NOMO-1 treated with dmso at 0.1 percent for 144 hours (cell line): ENCODE data around the gene NFKB1.
"Not testable (repeated sequence)": the region's sequence is repeated elsewhere in the genome, so short reads cannot be mapped to it uniquely, and the experiment has no call there.

ENCODE experiments used
- DNase-seq: peaks from one replicate; lab custom pipeline; 2025; ENCODE audit not compliant: unreplicated experiment; lab: John Stamatoyannopoulos, UW

The NFKB1 gene

DNA sequence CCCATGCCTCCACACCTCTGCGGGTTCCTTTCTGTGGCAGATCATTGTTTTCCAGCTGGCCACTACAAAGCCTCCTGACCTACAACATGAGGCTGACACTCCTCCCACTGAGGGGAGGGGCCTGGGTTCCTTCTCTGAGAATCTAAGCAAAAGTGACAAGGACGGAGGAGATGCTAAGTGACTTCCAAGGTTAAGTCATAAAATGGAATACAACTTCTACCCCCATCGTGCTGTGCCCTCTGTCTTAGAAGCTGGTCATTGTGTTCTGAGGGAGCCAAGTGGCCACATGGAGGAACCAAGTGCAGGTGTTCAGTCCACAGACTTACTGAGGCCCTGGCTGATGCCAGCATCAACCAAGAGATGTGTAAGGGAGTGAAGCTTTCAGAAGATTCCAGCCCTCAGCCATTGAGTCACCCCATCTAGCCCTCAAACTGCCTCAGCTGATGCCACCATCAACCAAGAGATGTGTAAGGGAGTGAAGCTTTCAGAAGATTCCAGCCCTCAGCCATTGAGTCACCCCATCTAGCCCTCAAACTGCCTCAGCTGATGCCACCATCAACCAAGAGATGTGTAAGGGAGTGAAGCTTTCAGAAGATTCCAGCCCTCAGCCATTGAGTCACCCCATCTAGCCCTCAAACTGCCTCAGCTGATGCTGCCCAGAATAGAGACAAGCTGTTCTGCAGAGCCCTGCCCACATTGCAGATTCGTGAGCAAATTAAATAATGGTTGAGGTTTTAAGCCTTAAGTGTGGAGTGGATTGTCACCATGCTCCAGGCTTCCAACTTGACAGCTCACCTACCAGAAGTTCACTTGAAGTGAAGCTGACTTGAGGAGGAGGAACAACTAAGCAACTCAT lies 118.8 kb downstream of the NFKB1 start:
- not testable (repeated sequence) for DNase-seq

GRCh38 chr4:102620697-102621497 lies 119.7 kb downstream of the NFKB1 start:
- DNase-seq: no peak

DNA sequence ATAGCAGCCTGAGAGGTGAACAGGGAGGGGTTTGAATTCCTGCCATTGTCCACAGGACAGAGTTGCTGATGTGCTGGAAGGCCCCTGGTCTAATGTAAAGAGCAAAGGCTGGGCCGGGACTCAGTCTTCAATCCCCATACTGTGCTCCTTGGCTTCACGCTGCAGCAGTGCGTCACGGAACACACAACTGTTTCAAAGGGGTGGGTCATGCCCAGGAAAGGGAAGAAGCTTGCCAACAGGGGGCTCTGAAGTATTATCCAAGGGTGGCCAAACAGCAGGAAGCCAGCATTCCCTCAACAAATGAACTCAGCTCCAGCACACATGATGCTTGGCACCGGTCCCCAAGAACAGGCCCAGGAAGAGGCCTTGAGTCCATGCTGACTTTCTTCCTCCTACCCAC lies 122.5 kb downstream of the NFKB1 start:
- no peak for DNase-seq

DNA sequence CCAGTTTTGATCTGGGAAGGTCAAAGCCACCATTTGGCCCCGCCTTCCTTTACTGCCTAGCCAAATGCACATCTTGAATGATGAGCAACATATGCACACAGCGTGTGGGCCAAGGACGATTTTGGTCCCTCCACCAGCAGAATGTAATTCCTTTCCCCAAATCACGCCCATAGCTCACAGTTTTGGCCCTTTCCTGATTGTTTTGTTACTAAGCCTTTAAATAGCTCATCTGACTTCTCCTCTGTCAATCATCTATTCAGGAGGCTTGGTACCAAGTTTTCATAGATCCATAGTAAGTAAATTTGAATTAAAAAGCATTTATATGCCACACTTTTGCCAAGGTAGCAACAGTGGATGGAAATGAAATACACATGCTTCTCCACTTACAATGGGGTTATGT lies 123.3 kb downstream of the NFKB1 start:
- DNase-seq: no peak

- peak; percentile 72 for DNase-seq
These were observed 124.2 kb downstream of the NFKB1 start for GRCh38 chr4:102625232-102625930.

GRCh38 chr4:102627831-102628523 lies 126.8 kb downstream of the NFKB1 start:
- DNase-seq: no peak

- DNase-seq: no peak
These were observed 128.5 kb downstream of the NFKB1 start for GRCh38 chr4:102629673-102630072.

GRCh38 chr4:102631616-102632015 lies 130.5 kb downstream of the NFKB1 start:
- DNase-seq: no peak

DNA sequence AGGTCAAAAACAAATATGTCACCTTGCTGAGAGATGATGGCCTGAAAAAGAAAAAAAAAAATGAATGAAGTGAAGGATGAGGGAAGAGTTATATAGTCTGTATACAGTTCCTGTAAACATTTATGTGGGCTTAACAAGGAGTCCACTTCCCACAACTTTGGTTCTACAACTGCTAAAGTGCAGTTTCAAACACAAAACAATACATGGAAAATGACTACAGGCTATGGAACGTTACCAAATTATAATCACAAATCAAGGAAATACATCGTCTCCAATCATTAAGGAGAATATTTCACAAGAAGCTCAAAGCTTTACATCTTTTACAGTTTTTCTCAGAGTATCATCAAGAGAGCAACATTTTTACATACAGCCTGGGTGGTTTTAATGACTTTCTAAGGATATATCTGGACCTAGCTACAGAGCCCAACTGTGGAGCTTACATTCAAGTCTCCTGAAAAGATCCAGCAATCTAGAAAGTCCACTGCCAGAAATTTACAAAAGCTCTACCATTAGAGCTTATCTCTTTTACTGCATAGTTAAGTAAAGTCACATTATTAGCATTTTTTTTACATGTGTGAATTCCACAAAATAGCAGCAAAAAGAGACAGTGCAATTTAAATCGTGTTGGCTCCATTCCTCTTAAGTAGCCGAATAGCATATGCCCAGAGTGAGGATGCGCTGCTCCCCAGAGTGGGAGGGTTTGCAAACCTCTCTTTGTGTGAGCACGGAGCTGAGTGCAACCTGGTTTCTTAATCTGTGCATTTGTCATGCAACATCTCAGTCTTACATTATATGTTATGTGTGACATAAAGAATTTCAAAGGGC lies 131.3 kb downstream of the NFKB1 start:
- DNase-seq: no peak

- no peak for DNase-seq
These were observed 131.9 kb downstream of the NFKB1 start for GRCh38 chr4:102633100-102633499.

DNA sequence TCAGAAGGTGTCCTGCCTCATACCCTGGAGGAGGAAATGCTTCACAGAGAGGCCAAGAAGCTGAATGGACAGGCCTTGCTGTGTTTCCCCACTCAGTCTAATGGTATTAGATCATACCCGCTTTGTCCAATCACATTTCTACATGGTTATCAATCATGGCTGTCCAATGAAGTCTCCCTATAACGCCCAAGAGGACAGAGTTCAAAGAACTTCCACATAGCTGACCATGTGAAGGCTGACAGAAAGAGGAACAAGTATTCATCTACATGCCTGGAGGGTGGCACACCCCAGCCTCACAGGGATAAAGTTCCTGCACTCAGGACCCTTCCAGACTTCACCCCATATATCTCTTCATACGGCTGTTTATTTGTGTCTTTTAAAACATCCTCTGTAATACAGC lies 136.2 kb downstream of the NFKB1 start:
- no peak for DNase-seq

DNA sequence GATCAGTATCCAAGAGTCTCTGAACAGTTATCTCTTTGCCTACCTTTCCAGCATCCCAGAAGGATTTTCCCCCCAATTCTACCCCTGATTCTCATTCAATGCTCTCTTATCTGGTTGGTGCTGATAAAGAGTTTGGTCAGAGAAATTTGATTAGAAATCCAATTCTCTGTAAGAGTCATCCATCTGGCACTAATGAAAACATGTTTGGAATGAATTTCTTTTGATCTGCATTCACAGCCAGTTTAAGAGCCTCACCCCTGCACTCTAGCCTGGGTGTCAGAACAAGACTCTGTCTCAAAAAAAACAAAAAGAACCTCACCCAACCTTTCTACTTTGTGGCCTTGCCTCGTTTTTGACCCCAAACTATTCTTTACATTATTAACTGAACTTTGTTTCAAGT lies 137.5 kb downstream of the NFKB1 start:
- no peak for DNase-seq

GRCh38 chr4:102639598-102639997 lies 138.4 kb downstream of the NFKB1 start:
- no peak for DNase-seq

DNA sequence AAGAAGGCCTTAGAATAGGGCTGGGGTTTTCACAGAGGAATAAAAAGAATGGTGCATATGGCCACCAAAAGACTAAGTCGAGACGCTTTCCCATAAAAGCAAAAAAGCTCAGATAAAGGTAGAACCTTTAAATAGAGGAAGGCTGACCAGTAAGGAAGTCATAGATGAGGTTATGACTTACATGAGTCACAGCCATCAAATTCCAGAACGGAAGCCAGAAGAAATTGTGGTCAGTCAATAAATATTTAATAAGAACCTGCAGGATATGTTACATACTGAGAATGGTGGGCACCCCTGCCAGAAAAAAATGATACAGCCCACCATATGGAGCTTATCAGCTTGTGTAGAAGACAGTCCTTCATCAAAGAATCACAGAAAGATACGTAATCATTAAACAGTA lies 139.5 kb downstream of the NFKB1 start:
- no peak for DNase-seq

DNA sequence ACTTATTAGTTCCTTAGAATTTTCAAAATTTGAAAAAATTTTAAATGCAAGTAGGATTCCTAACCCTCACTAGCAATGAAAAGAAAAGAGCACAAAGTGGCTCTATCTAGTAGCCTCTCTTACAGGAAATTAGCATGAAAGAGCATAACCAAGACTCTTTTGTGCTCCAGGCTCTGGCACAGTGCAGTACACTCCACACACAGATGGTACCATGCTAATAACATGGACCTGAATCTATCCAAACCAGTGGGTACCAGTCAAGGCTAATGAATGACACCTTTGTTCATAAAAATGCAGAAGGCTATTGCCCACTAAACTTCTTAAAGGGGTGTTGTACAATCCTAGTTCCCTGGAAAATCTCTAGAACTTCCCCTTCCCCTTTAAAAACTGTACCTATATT lies 140.6 kb downstream of the NFKB1 start:
- no peak for DNase-seq

DNA sequence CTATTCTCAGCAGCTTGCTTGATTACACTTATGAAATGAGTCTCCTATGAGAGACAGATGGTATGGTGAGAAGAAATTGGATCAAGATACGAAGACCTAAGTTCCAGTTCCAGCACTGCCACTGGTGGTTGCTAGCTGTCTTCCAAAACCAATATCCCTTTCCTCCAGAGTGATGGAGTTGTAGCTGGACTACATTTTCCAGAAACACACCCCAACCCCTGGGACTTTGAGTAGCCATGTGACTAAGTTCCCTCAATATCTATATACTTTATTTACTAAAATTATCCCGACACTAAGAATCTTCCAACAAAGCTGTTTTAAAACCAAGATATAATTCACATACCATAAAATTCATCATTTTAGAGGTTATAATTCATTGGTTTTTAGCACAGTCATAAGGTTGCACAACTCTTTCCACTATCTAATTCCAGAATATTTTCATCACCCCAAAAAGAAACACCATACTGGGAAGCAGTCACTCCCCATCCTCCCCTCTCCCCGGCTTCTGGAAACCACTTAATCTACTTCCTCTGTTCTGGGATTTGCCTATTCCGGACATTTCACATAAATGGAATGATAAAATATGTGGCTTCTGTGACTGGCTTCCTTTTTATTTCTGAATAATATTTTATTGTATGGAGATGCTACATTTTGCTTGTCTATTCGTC lies 141.6 kb downstream of the NFKB1 start:
- no peak for DNase-seq

GRCh38 chr4:102647117-102647516 lies 146.0 kb downstream of the NFKB1 start:
- no peak for DNase-seq

DNA sequence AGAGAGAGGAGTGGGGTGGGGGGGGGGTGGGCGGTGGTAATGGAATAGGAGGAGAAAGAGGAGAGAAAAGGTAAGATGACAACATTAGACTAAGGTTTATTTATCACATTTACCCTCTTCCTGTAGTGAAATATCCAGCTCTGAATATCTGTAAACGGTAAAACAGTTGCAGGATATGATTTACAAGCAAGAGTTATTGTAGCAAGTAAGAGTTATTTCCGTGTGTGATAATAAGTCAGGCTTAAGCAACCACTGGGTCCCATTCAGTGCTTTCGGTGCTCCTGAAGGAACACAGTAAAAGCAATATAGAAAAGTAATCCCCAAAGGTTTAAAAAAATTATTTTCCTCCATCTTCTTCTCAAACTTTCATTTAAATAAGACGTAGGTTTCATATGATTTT lies 156.0 kb downstream of the NFKB1 start:
- DNase-seq: no peak

DNA sequence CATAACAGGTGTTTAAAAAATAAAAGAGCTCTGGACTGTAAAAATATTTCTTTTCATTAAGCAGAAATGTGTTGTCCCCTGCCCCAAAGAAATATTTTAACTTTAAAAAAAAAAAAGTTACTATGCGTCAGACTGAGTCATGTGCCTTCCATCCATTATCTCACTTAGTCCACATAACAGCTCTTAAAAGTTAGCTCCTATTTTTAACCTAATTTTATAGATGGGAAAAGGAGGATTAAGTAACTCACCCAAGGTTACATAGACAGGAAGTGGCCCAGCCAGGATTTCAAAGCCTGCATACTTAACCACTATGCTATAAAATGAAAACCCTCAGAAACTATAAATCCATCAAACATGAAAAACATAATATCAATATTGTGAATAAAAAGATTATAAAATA lies 161.9 kb downstream of the NFKB1 start:
- peak; percentile 40 for DNase-seq

- no peak for DNase-seq
These were observed 164.4 kb downstream of the NFKB1 start for GRCh38 chr4:102665527-102665926.
